Anterior cingulate cortex (tissue), 58 donors: ENCODE data around the gene AMIGO1.
"Not testable (repeated sequence)": the region's sequence is repeated elsewhere in the genome, so short reads cannot be mapped to it uniquely, and the experiment has no call there.

Source experiments
- DNase-seq, 58 donors: peaks; one replicate each; lab custom pipeline; 2025; lab: John Stamatoyannopoulos, UW

Gene AMIGO1

GRCh38 chr1:109488696-109489095, 20.8 kb downstream of the AMIGO1 start:
- no peak for DNase-seq

GRCh38 chr1:109488201-109488600, 21.3 kb downstream of the AMIGO1 start:
- DNase-seq = no peak

- no peak for DNase-seq
Measured at GRCh38 chr1:109487261-109487660, 22.3 kb downstream of the AMIGO1 start.

GRCh38 chr1:109485001-109485400, 24.5 kb downstream of the AMIGO1 start:
- no peak for DNase-seq

GRCh38 chr1:109484519-109484975, 25.0 kb downstream of the AMIGO1 start:
- DNase-seq = no peak

- peak; percentile 38 to 97 (median 91) for DNase-seq
Measured at GRCh38 chr1:109483672-109484518, 25.6 kb downstream of the AMIGO1 start, which contains the start of gene ATXN7L2. TSS of gene ATXN7L2 (plus strand) at chr1:109483905. CDS start at chr1:109483954, 49 bp downstream.

GRCh38 chr1:109482791-109483671, 26.5 kb downstream of the AMIGO1 start:
- DNase-seq = peak in 40 of 58 donors; percentile 7 to 89 (median 72)

GRCh38 chr1:109482242-109482641, 27.3 kb downstream of the AMIGO1 start:
- no peak for DNase-seq

- DNase-seq = no peak
Measured at GRCh38 chr1:109481646-109482045, 27.9 kb downstream of the AMIGO1 start.

GRCh38 chr1:109479901-109480300, 29.6 kb downstream of the AMIGO1 start:
- DNase-seq = no peak

GRCh38 chr1:109479311-109479710, 30.2 kb downstream of the AMIGO1 start:
- DNase-seq = no peak

- no peak for DNase-seq
Measured at GRCh38 chr1:109478806-109479205, 30.7 kb downstream of the AMIGO1 start.

GRCh38 chr1:109477821-109478220, 31.7 kb downstream of the AMIGO1 start:
- DNase-seq = no peak

- no peak for DNase-seq
Measured at GRCh38 chr1:109476825-109477224, 32.7 kb downstream of the AMIGO1 start.

- DNase-seq = no peak
Measured at GRCh38 chr1:109475261-109475660, 34.3 kb downstream of the AMIGO1 start.

GRCh38 chr1:109474697-109475096, 34.8 kb downstream of the AMIGO1 start:
- no peak for DNase-seq

- DNase-seq = not testable (repeated sequence)
Measured at GRCh38 chr1:109473284-109474057, 36.1 kb downstream of the AMIGO1 start.

GRCh38 chr1:109472779-109473178, 36.7 kb downstream of the AMIGO1 start:
- DNase-seq = no peak

- DNase-seq = no peak
Measured at GRCh38 chr1:109470245-109470644, 39.3 kb downstream of the AMIGO1 start.

GRCh38 chr1:109468903-109469302, 40.6 kb downstream of the AMIGO1 start:
- DNase-seq = no peak
